OCI-LY7 (cell line): ENCODE measurements around the gene WNT7A. TPM values are rescaled to one million over a fixed set of nuclear protein-coding genes. Genes with fewer than 3 reads are reported as not detected.
A peak's percentile ranks its signal among the peaks of the same experiment; 100 is the strongest.

Experiments
- BruUV-seq: library from RNA; stranded (reverse); fragments of 400-500 nt; replicated peaks from 2 replicates; lab custom pipeline; 2021; lab: Mats Ljungman, UMichigan
- CTCF ChIA-PET: fragments of 300-600 bp; sonication (Branson Sonifier 250); formaldehyde crosslinking; loops from one replicate; lab custom pipeline; 2022; ENCODE audit warnings: antibody characterized with exemption; ENCODE audit not compliant: unreplicated experiment; lab: Charles Lee
- POLR2A ChIA-PET: fragments of 300-600 bp; sonication (Branson Sonifier 250); formaldehyde crosslinking; loops from one replicate; lab custom pipeline; 2022; ENCODE audit warnings: antibody characterized with exemption; lab: Charles Lee
- DNase-seq: peaks from one replicate; pipeline ENCODE4 v3.0.0-alpha.2; 2015; ENCODE audit warnings: low spot score
- H2AFZ ChIP-seq: fragments of 200-600 bp; sonication (generic), shearing (Covaris generic); 2 replicates; pipeline ENCODE4 v1.6.1; 2014; ENCODE audit warnings: mild to moderate bottlenecking, antibody characterized with exemption, low read length, moderate library complexity
- H3K27ac ChIP-seq: fragments of 200-600 bp; sonication (generic); 2 replicates; pipeline ENCODE4 v1.5.1; 2014; ENCODE audit warnings: mixed run types, low read depth, mild to moderate bottlenecking, moderate library complexity, low read length, inconsistent platforms; ENCODE audit not compliant: poor library complexity, severe bottlenecking
- H3K36me3 ChIP-seq: fragments of 200-600 bp; sonication (generic); 2 replicates; pipeline ENCODE4 v1.6.1; 2014; ENCODE audit warnings: mild to moderate bottlenecking, antibody characterized with exemption, low read length, moderate library complexity, mixed read lengths; ENCODE audit not compliant: insufficient read depth
- H3K4me1 ChIP-seq: fragments of 200-600 bp; sonication (generic); 2 replicates; pipeline ENCODE4 v1.5.1; 2014; ENCODE audit warnings: mild to moderate bottlenecking, low read length; ENCODE audit not compliant: insufficient read depth, poor library complexity, severe bottlenecking
- H3K4me2 ChIP-seq: fragments of 200-600 bp; sonication (generic); 2 replicates; pipeline ENCODE4 v1.6.1; 2014; ENCODE audit warnings: mild to moderate bottlenecking, low read length
- H3K4me3 ChIP-seq: fragments of 200-600 bp; sonication (generic); 2 replicates; pipeline ENCODE4 v1.5.1; 2014; ENCODE audit warnings: mild to moderate bottlenecking, low read depth, low read length; ENCODE audit not compliant: poor library complexity, severe bottlenecking
- H3K79me2 ChIP-seq: fragments of 200-600 bp; sonication (generic); 2 replicates; pipeline ENCODE4 v1.6.1; 2016; ENCODE audit warnings: low read depth, mild to moderate bottlenecking, low read length, moderate library complexity, mixed read lengths; ENCODE audit not compliant: insufficient read depth
- H3K9me2 ChIP-seq: fragments of 200-600 bp; sonication (generic); 2 replicates; pipeline ENCODE4 v1.6.1; 2016; ENCODE audit warnings: mild to moderate bottlenecking, low read length, mixed read lengths; ENCODE audit not compliant: insufficient read depth
- H3K9me3 ChIP-seq: fragments of 200-600 bp; sonication (generic); 2 replicates; pipeline ENCODE4 v1.6.1; 2014; ENCODE audit warnings: mild to moderate bottlenecking, mixed run types, low read length, mixed read lengths
- H4K20me1 ChIP-seq: fragments of 200-600 bp; sonication (generic); 2 replicates; pipeline ENCODE4 v1.6.1; 2014; ENCODE audit warnings: mild to moderate bottlenecking, antibody characterized with exemption, low read length, moderate library complexity, mixed read lengths; ENCODE audit not compliant: insufficient read depth
- EZH2phosphoT487 ChIP-seq: fragments of 200-600 bp; sonication (generic); IDR thresholded peaks from 2 replicates; pipeline ENCODE4 v1.6.1; 2018; ENCODE audit warnings: low read depth, borderline replicate concordance, mild to moderate bottlenecking, mixed run types, antibody characterized with exemption, low read length, moderate library complexity, mixed read lengths
- intact Hi-C: fragments of 100-400 bp; cut with micrococcal nuclease; formaldehyde crosslinking; loops from one replicate; pipeline ENCODE4 v1.10.0; 2022; ENCODE audit not compliant: unreplicated experiment
- total RNA-seq, 2 experiments: library from RNA; depleted of rRNA in 1 of 2; stranded (reverse); fragments of >200 nt in 1 of 2; shearing (Covaris generic) in 1 of 2; gene quantifications; 2 replicates each; pipeline ENCODE4 v1.2.3, GENCODE V29; 2014 to 2022
- TF ChIP-seq, protein P1 (sequence below): fragments of 200-600 bp; sonication (generic); conservative IDR thresholded peaks from 2 replicates; pipeline ENCODE4 v1.5.1; 2014; ENCODE audit warnings: mild to moderate bottlenecking, antibody characterized with exemption, low read length, moderate library complexity, mixed read lengths

WNT7A gene
- total RNA-seq, 2 experiments from 2014 or later = not detected

DNA sequence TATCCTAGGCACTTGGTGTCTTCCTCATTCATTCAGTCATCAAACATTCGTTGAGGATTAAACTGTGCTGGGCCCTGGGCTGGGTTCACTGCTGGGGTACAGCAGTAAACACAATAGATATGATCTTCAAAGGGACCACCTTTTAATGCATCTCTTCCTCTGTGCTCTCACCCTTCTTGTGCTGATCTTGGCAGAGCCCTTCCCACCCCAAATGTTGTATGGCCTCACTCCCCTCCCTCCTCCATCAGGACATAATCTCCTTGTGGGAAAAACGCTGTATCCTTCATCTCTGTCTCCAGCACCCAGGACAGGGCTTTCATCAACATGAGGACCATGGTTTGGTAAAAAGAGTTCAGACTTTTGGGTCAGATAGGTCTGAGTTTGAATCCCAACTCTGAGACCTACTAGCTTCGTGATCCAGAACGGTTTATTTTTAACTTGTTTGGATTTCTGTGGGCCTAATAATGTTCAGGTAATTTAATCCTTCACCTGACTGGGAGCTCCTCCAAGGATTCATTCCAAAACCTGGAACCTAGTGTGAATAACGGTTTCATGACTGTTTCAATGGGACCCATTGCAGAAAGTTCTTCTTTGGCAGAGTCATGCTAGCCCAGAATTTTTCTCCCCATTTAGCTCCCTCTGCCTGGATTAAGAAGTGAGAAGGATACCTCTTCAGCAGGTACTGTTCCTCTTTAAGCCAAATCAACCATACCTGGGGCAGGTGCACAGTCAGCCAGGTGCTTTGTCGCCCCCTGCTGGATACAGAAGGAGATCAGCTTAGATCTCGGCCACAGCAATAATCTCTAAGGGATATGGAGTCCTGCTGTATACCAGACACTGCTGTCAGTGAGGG, 5.2 kb upstream of the WNT7A start:
- TF ChIP-seq, protein P1, sequence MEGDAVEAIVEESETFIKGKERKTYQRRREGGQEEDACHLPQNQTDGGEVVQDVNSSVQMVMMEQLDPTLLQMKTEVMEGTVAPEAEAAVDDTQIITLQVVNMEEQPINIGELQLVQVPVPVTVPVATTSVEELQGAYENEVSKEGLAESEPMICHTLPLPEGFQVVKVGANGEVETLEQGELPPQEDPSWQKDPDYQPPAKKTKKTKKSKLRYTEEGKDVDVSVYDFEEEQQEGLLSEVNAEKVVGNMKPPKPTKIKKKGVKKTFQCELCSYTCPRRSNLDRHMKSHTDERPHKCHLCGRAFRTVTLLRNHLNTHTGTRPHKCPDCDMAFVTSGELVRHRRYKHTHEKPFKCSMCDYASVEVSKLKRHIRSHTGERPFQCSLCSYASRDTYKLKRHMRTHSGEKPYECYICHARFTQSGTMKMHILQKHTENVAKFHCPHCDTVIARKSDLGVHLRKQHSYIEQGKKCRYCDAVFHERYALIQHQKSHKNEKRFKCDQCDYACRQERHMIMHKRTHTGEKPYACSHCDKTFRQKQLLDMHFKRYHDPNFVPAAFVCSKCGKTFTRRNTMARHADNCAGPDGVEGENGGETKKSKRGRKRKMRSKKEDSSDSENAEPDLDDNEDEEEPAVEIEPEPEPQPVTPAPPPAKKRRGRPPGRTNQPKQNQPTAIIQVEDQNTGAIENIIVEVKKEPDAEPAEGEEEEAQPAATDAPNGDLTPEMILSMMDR = peak; percentile 97
- TF ChIP-seq EZH2phosphoT487 = no peak
- Histone ChIP-seq H3K4me1 (no peaks in the 10 kb centered on the region), H3K4me3 (no peak overlapping the region), H3K36me3 (no peaks in the 10 kb centered on the region), H3K9me3 (no peaks in the 10 kb centered on the region), H4K20me1 (no peaks in the 10 kb centered on the region), H3K9me2 (no peaks in the 10 kb centered on the region), H3K79me2 (no peaks in the 10 kb centered on the region), H2AFZ (no peak overlapping the region), H3K4me2 (no peak overlapping the region), H3K27ac (no peak overlapping the region)
- intact Hi-C loops = loop anchor here (1.0 kb wide), 1 partner anchor 228 kb away; no protein-coding TSS in a partner anchor
- POLR2A ChIA-PET = no interaction called here
- no TSS peak for BruUV-seq
- peak; percentile 67 for DNase-seq
- CTCF ChIA-PET = no interaction called here

DNA sequence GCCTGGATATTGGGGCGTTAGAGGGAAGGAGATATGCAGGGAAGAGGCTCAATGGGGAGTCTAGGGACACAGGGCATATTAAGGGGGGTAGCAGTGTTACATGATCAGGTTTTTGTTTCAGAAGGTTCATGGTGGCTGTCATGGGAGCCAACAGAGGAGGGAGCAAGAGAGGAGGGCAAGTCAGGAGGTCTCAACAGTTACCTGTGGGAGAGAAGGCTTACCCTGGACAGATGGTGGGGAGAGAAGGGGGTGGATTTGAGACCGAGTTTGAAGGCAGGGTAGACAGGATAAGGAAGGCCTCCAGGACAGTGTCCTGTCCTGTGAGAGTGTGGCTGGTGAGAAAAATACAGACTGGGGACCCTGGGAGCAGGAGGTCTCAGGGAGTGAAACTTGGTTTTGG, 3.8 kb upstream of the WNT7A start:
- Histone ChIP-seq H3K79me2 (no peaks in the 10 kb centered on the region), H3K36me3 (no peaks in the 10 kb centered on the region), H3K9me2 (no peaks in the 10 kb centered on the region), H3K4me3 (no peak overlapping the region), H3K9me3 (no peaks in the 10 kb centered on the region), H2AFZ (no peak overlapping the region), H3K4me1 (no peaks in the 10 kb centered on the region), H3K4me2 (no peak overlapping the region), H3K27ac (no peak overlapping the region), H4K20me1 (no peaks in the 10 kb centered on the region)
- no TSS peak for BruUV-seq
- intact Hi-C loops = no loop called here
- POLR2A ChIA-PET = no interaction called here
- TF ChIP-seq EZH2phosphoT487 = no peak
- TF ChIP-seq, protein P1 = no peak
- no peak for DNase-seq
- CTCF ChIA-PET = no interaction called here

GRCh38 chr3:13882876-13883275, 3.0 kb upstream of the WNT7A start:
- Histone ChIP-seq H3K4me2 (no peak overlapping the region), H3K9me2 (no peaks in the 10 kb centered on the region), H3K4me1 (no peaks in the 10 kb centered on the region), H3K79me2 (no peaks in the 10 kb centered on the region), H4K20me1 (no peaks in the 10 kb centered on the region), H2AFZ (no peak overlapping the region), H3K36me3 (no peaks in the 10 kb centered on the region), H3K9me3 (no peaks in the 10 kb centered on the region), H3K27ac (no peak overlapping the region), H3K4me3 (no peak overlapping the region)
- POLR2A ChIA-PET = no interaction called here
- CTCF ChIA-PET = no interaction called here
- intact Hi-C loops = no loop called here
- TF ChIP-seq EZH2phosphoT487 = no peak
- TF ChIP-seq, protein P1 = no peak
- no peak for DNase-seq
- no TSS peak for BruUV-seq
